Mucosa of stomach (tissue), 1 donor: ENCODE results near the gene SLC38A4.
"Not testable (repeated sequence)": the region's sequence is repeated elsewhere in the genome, so short reads cannot be mapped to it uniquely, and the experiment has no call there.

Experiments used
- H3K27me3 ChIP-seq: one replicate; pipeline ENCODE4 v1.7.0; 2013; ENCODE audit warnings: mild to moderate bottlenecking, low read length; ENCODE audit not compliant: control insufficient read depth, insufficient read depth
- H3K36me3 ChIP-seq: one replicate; pipeline ENCODE4 v1.7.0; 2013; ENCODE audit warnings: low read length; ENCODE audit not compliant: control insufficient read depth, insufficient read depth
- H3K4me1 ChIP-seq: one replicate; pipeline ENCODE4 v1.7.0; 2013; ENCODE audit warnings: mild to moderate bottlenecking, low read length; ENCODE audit not compliant: control insufficient read depth, insufficient read depth
- H3K4me3 ChIP-seq: one replicate; pipeline ENCODE4 v1.7.0; 2013; ENCODE audit warnings: low read length
- H3K9ac ChIP-seq: one replicate; pipeline ENCODE4 v1.7.0; 2013; ENCODE audit warnings: mild to moderate bottlenecking, low read length, moderate library complexity
- H3K9me3 ChIP-seq: one replicate; pipeline ENCODE4 v1.7.0; 2013; ENCODE audit warnings: mild to moderate bottlenecking, low read length, moderate library complexity; ENCODE audit not compliant: control insufficient read depth
- donor health status: Pancreatic carcinoma.

SLC38A4 gene

GRCh38 chr12:46771268-46771827 is 54.4 kb downstream of the SLC38A4 start:
- Histone ChIP-seq H3K4me3 (no peak overlapping the region), H3K9ac (no peak overlapping the region), H3K9me3 (no peaks in the 10 kb centered on the region), H3K27me3 (no peaks in the 10 kb centered on the region), H3K4me1 (no peaks in the 10 kb centered on the region), H3K36me3 (no peaks in the 10 kb centered on the region)

DNA sequence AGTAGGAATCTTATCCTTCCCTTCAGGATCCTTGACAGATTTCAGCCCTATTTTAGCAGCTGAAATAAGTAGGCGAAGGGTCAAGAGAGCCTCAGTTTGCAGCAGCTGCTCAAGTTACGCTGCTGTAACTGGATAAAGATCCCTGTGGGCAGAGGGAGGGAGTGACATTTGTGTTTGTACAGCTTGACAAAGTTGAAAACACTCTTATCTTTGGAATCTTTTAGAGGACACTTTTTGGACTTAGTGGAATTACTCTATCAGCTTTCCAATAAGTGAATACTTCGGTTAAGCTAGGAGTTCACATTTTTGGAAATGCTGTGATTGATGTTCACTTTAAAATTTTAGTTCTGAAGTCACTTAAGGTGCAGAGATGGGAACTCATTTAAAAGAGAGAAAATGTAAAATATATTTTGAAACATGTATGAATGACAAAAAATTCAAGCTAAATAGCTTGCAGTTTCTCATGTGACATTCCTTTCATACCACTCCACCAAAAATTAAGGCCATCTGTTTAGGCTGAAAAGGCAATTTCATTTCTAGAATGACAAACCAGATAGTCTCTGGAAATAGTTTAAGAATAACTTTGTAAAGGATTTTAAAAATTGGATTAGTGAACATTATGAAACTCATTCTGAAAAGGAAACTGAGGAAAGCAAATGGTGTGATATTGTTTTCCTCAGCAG is 55.2 kb downstream of the SLC38A4 start:
- Histone ChIP-seq H3K27me3 (no peaks in the 10 kb centered on the region), H3K36me3 (no peaks in the 10 kb centered on the region), H3K9ac (no peak overlapping the region), H3K4me1 (no peaks in the 10 kb centered on the region), H3K4me3 (no peak overlapping the region), H3K9me3 (no peaks in the 10 kb centered on the region)

DNA sequence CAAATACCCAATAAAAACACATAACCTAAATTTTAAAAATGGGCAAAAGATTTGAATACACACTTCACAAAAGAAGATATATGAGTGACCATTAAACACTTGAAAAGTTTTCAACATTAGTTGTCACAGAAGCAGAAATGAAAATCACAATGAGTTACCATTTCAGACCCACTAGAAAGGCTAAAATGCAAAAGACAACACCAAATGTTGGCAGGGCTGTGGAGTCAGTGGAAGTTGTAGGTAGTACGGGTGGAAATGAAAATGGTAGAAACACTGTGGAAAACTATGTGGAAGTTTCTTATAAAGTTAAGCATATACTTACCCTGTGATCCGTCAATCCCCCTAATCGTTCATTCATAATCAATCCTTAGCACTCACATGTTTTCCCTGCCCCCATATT is 61.8 kb downstream of the SLC38A4 start:
- no peak overlapping the region for H3K4me3 ChIP-seq
- H3K9me3 ChIP-seq: no peaks in the 10 kb centered on the region
- no peaks in the 10 kb centered on the region for H3K36me3 ChIP-seq
- H3K9ac ChIP-seq: no peak overlapping the region
- H3K4me1 ChIP-seq: no peaks in the 10 kb centered on the region
- no peaks in the 10 kb centered on the region for H3K27me3 ChIP-seq

- Histone ChIP-seq H3K9me3 (no peaks in the 10 kb centered on the region), H3K36me3 (no peaks in the 10 kb centered on the region), H3K27me3 (no peaks in the 10 kb centered on the region), H3K4me3 (no peak overlapping the region), H3K9ac (no peak overlapping the region), H3K4me1 (no peaks in the 10 kb centered on the region)
Observed at GRCh38 chr12:46763230-46763629, 62.6 kb downstream of the SLC38A4 start.

DNA sequence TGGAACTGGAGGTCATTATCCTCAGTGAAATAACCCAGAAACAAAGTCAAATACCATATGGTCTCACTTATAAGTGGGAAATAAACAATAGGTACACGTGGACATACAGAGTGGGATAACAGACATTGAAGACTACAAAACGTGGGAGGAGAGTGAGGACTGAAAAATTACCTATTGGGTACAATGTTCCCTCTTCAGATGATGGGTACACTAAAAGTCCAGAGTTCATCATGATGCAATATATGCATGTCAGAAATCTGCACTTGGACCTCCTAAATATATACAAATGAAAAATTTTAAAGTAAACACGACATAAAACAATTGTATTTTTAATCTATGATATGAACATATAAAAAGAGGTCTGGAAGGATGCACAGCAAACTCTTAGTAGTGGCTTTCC is 71.2 kb downstream of the SLC38A4 start:
- Histone ChIP-seq H3K27me3 (no peaks in the 10 kb centered on the region), H3K9ac (no peak overlapping the region), H3K36me3 (no peaks in the 10 kb centered on the region), H3K4me3 (no peak overlapping the region), H3K4me1 (no peaks in the 10 kb centered on the region), H3K9me3 (no peaks in the 10 kb centered on the region)

DNA sequence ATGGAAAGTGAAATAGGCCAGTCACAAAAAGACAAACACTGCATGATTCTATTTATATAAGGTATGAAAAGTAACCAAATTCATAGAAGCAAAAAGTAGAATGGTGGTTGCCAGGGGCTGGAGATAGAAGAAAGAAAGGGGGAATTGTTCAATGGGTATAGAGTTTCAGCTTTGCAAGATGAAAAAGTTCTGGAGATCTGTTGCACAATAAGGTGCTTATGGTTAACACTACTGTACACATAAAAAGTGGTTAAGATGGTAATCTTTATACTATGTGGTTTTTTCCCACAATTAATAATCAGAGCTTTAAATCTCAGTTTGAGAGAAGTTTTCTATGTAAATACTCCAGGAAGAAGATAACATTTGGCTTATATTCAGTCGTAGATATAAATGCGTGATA is 73.4 kb downstream of the SLC38A4 start:
- H3K9ac ChIP-seq: no peak overlapping the region
- H3K9me3 ChIP-seq: no peaks in the 10 kb centered on the region
- H3K4me1 ChIP-seq: no peaks in the 10 kb centered on the region
- no peaks in the 10 kb centered on the region for H3K36me3 ChIP-seq
- H3K27me3 ChIP-seq: no peaks in the 10 kb centered on the region
- H3K4me3 ChIP-seq: no peak overlapping the region

DNA sequence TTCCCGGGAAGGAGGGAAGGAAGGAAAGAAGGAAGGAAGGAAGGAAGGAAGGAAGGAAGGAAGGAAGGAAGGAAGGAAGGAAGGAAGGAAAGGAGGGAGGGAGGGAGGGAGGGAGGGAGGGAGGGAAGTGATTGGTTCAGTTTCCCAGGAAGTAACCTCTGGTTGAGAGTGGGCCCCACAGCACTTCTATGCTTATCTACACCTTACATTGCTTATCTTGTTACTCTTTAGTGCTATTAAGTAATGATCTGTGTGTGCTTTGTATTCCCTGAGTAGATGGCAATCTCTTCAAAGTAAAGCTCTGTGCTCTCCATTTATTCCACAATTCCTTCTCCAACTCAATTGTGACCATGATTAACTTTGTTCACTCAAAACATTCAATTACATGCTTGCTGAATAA is 74.6 kb downstream of the SLC38A4 start:
- Histone ChIP-seq H3K4me3 (no peak overlapping the region), H3K9me3 (no peaks in the 10 kb centered on the region), H3K4me1 (no peaks in the 10 kb centered on the region)

GRCh38 chr12:46749322-46749721 is 76.5 kb downstream of the SLC38A4 start:
- Histone ChIP-seq H3K27me3 (no peaks in the 10 kb centered on the region), H3K9ac (no peak overlapping the region), H3K36me3 (no peaks in the 10 kb centered on the region), H3K4me1 (no peaks in the 10 kb centered on the region), H3K4me3 (no peak overlapping the region), H3K9me3 (no peaks in the 10 kb centered on the region)

More for the DNA sequence above, 74.6 kb downstream of the SLC38A4 start:
- no peak overlapping the region for H3K9ac ChIP-seq
- no peaks in the 10 kb centered on the region for H3K36me3 ChIP-seq
- H3K27me3 ChIP-seq: no peaks in the 10 kb centered on the region

- Histone ChIP-seq H3K9ac (no peak overlapping the region), H3K27me3 (no peaks in the 10 kb centered on the region), H3K4me1 (no peaks in the 10 kb centered on the region), H3K4me3 (no peak overlapping the region), H3K36me3 (no peaks in the 10 kb centered on the region), H3K9me3 (no peaks in the 10 kb centered on the region)
Observed at GRCh38 chr12:46744283-46744682, 81.5 kb downstream of the SLC38A4 start.

DNA sequence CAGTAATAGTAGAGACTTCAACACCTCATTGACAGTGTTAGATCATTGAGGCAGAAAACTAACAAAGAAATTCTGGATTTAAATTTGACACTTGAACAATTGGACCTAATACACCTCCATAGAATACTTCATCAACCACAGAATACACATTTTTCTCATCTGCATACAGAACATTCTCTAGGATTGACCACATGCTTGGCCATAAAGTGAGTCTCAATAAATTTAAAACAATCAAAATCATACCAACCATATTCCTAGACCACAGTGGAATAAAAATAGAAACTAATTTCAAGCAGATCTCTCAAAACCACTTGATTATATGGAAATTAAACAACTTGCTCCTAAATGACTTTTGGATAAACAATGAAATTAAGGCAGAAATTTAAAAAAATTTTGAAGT is 82.3 kb downstream of the SLC38A4 start:
- no peaks in the 10 kb centered on the region for H3K27me3 ChIP-seq
- no peaks in the 10 kb centered on the region for H3K9me3 ChIP-seq
- H3K9ac ChIP-seq: no peak overlapping the region
- H3K36me3 ChIP-seq: no peaks in the 10 kb centered on the region
- no peaks in the 10 kb centered on the region for H3K4me1 ChIP-seq
- H3K4me3 ChIP-seq: no peak overlapping the region

DNA sequence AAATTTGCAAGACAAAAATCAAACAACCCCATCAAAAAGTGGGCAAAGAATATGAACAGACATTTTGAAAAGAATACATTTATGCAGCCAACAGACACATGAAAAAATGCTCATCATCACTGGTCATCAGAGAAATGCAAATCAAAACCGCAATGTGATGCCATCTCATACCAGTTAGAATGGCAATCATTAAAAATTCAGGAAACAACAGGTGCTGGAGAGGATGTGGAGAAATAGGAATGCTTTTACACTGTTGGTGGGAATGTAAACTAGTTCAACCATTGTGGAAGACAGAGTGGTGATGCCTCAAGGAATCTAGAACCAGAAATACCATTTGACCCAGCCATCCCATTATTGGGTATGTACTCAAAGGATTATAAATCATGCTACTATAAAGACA is 83.5 kb downstream of the SLC38A4 start:
- not testable (repeated sequence) for H3K4me1 ChIP-seq, H3K4me3 ChIP-seq, H3K9ac ChIP-seq, H3K36me3 ChIP-seq, H3K27me3 ChIP-seq, H3K9me3 ChIP-seq

- no peak overlapping the region for H3K4me3 ChIP-seq
- H3K4me1 ChIP-seq: no peaks in the 10 kb centered on the region
- H3K9ac ChIP-seq: no peak overlapping the region
- H3K36me3 ChIP-seq: no peaks in the 10 kb centered on the region
- H3K9me3 ChIP-seq: no peaks in the 10 kb centered on the region
- no peaks in the 10 kb centered on the region for H3K27me3 ChIP-seq
Observed at GRCh38 chr12:46725332-46725731, 100.5 kb downstream of the SLC38A4 start.
